ENCODE data around the gene SLC7A6.

GRCh38 chr16:68267612-68268405, 3.5 kb downstream of the SLC7A6 start:
- TF ChIP-seq CTCF (IDR thresholded peaks at IDR 0.05; ENCODE audit: control extremely low read depth in 1 of 3, insufficient read depth in 1 of 3, low read depth in 1 of 3, low read length in 3 of 3) (no peak), TAF1 (IDR thresholded peaks at IDR 0.05; ENCODE audit: low read depth, low read length) (no peak), POLR2A (IDR thresholded peaks at IDR 0.05; ENCODE audit: control extremely low read depth in 1 of 2, low read depth in 2 of 2, low read length in 2 of 2) (no peak), SIN3A (conservative IDR thresholded peaks at IDR 0.05 in 1 of 2, IDR thresholded peaks at IDR 0.05 in 1 of 2; ENCODE audit: low read depth in 1 of 2, low read length in 2 of 2) (no peak), SP2 (IDR thresholded peaks at IDR 0.05; ENCODE audit: low read length) (no peak), YY1 (IDR thresholded peaks at IDR 0.05; ENCODE audit: low read depth, low read length) (no peak), POLR2AphosphoS5 (IDR thresholded peaks at IDR 0.05; ENCODE audit: low read depth, low read length) (no peak), EP300 (IDR thresholded peaks at IDR 0.05; ENCODE audit: borderline replicate concordance in 1 of 2, low read depth in 2 of 2, low read length in 2 of 2) (no peak), RXRA (IDR thresholded peaks at IDR 0.05; ENCODE audit: insufficient read depth, low read depth, low read length) (no peak), CEBPB (IDR thresholded peaks at IDR 0.05; ENCODE audit: low read depth, low read length) (no peak), ZNF274 (IDR thresholded peaks at IDR 0.05; ENCODE audit: borderline replicate concordance, extremely low read depth, low read length) (no peak), HDAC6 (IDR thresholded peaks at IDR 0.05; ENCODE audit: low read depth, low read length) (no peak)
